H54 (cell line): ENCODE data around the gene DBNDD1.
"Not testable (repeated sequence)": the region's sequence is repeated elsewhere in the genome, so short reads cannot be mapped to it uniquely, and the experiment has no call there.

Experiments
- DNase-seq: peaks from one replicate; pipeline ENCODE4 v3.0.0; 2011; ENCODE audit warnings: low spot score, mixed read lengths; ENCODE audit not compliant: insufficient read length
- FAIRE-seq: peaks from 3 replicates; lab custom pipeline; 2011; peaks lifted over from hg19 to GRCh38; lab: Jason Lieb, UNC
- POLR2A ChIP-seq: IDR thresholded peaks from 2 replicates; pipeline ENCODE4 v1.6.1; 2011; ENCODE audit warnings: low read depth, mild to moderate bottlenecking, low read length

The DBNDD1 gene

GRCh38 chr16:90000733-90001427 lies 18.4 kb downstream of the DBNDD1 start:
- TF ChIP-seq POLR2A: no peak
- no peak for FAIRE-seq
- no peak for DNase-seq

GRCh38 chr16:89999831-90000574 lies 19.3 kb downstream of the DBNDD1 start:
- no peak for DNase-seq
- no peak for TF ChIP-seq POLR2A
- no peak for FAIRE-seq

- no peak for TF ChIP-seq POLR2A
- no peak for FAIRE-seq
- no peak for DNase-seq
These were observed 23.1 kb downstream of the DBNDD1 start for GRCh38 chr16:89996178-89996489.

GRCh38 chr16:89995475-89996177 lies 23.6 kb downstream of the DBNDD1 start:
- DNase-seq, FAIRE-seq: not testable (repeated sequence)

DNA sequence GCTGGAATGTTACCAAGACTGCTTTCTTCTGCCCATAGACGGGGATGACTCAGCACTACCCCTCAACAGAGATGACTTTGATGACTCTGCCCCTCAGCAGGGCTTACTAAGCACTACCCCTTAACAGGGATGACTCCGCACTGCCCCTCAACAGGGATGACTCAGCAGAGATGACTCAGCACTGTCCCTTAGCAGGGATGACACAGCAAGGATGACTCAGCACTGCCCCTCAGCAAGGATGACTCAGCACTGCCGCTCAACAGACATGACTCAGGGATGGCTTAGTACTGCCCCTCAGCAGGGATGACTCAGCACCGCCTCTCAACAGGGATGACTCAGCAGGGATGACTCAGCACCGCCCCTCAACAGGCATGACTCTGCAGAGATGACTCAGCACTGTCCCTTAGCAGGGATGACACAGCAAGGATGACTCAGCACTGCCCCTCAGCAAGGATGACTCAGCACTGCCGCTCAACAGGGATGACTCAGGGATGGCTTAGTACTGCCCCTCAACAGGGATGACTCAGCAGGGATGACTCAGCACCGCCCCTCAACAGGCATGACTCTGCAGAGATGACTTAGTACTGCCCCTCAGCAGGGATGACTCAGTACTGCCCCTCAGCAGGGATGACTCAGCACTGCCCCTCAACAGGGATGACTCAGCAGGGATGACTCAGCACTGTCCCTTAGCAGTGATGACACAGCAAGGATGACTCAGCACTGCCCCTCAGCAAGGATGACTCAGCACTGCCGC lies 24.4 kb downstream of the DBNDD1 start:
- DNase-seq, FAIRE-seq: not testable (repeated sequence)

DNA sequence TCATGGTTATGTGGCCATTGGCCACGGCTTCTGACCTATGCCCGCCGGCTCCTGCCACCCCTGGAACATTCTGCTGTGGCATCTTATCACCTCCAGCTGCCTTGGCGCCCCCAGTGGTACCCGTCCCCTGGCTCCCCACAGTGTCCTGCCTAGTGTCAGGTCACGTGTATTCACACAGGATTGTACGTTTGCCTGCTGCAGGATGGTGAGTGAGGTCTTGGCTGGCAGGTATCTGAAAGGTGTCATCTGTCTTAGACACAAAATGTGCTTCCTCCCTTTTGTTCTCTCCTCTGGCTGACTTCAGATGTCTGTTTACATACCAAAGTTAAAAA lies 24.9 kb downstream of the DBNDD1 start:
- FAIRE-seq: no peak
- no peak for TF ChIP-seq POLR2A

DNA sequence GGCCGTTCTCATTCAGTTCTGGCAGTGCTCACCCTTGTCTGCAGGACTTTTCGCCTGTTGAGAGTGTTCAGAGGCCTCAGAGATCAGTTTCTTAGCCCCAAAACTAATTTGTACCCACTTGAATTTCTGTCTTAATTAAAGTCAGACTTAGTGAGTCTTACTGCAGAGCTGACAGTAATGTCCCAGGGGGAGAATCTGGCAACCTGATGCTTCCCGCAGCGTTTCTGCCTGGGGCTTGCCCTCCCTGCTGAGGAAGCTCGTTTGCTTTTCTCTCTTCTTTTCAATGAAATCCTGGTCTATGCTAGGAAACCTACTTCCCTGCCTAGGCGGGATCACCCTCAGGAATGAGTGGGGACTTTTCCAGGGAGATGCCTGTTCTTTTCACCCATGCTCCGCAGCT lies 25.3 kb downstream of the DBNDD1 start:
- FAIRE-seq (no peak), DNase-seq (no peak)
- TF ChIP-seq POLR2A: no peak

More for the DNA sequence above, 24.9 kb downstream of the DBNDD1 start:
- no peak for DNase-seq

DNA sequence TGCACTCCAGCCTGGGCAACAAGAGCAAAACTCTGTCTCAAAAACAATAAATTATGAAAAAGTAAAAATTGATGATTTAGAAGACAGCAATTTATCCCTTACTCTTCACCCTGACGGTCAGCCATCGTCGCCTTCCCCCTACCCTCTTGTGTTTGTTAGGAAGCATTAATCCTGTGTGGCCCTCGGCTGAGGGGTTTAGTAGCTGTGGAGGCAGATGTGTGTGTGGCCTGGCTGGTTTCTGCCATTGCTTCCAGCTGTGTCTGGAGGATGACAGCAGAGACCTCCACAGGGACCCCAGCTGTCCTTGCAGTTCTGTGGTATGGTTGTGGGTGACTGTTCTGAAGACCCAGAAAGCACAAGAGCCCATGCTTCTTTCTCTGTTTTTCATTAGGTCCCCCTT lies 25.9 kb downstream of the DBNDD1 start:
- FAIRE-seq: no peak
- DNase-seq: no peak
- TF ChIP-seq POLR2A: no peak

GRCh38 chr16:89990799-89991198 lies 28.5 kb downstream of the DBNDD1 start:
- DNase-seq (no peak), FAIRE-seq (no peak)
- TF ChIP-seq POLR2A: no peak

DNA sequence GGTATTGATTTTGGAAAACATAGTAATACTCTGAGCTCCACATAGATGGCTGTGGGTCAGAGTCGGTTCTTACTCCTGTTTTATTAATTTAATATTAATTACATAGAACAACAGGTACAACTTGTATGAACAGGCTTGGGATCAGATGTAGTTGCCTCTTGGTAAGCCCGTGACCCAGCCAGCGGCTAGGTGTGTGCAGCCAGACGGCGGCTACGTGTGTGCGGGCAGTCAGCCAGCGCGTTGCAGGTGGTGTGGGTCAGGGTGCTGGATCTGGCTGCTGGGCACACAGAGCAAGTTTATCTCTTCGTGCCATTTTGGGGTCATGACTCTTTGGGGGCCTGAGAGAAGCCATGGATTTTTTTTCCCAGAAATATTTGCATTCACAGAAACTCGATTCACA lies 30.3 kb downstream of the DBNDD1 start:
- DNase-seq (no peak), FAIRE-seq (no peak)
- no peak for TF ChIP-seq POLR2A

DNA sequence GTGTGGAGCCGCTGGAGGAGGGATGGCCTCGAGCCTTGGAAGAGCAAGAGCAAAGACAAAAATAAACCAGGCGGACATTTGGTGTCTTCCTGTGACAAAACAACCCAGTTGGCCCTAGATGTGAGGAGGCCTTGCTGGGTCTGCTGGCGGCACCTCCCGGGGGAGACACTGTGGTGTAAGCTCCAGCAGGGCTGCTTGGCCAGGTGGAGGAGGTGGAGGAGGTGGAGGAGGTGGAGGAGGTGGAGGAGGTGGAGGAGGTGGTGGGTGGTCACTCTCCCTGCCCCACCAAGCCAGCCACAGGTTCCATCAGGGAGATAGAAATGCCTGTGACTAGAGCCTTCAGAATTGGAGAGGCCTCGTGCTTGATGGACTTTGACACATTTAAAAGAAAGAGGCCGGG lies 32.1 kb downstream of the DBNDD1 start:
- FAIRE-seq: no peak
- no peak for DNase-seq
- TF ChIP-seq POLR2A: no peak

GRCh38 chr16:89986600-89986999 lies 32.7 kb downstream of the DBNDD1 start:
- no peak for FAIRE-seq
- DNase-seq: no peak
- no peak for TF ChIP-seq POLR2A

DNA sequence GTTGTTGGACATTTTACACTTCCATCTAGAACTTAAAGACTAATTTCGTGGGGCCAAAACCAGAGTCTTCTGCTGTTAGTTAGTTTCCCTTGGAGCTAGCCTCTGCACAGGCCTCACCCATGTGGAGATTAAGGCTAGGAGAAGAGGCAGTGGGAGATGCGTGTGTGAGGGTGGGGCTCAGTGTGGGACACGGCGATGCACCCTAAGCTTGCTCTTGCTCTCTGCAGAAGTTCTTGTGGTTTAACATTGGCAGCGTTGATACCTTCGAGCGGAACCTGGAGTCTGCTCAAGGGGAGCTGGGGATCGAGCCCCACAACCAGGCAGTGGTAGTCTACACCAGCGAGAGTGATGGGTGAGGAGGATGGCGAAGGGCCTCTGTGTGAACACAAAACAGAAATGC lies 34.0 kb downstream of the DBNDD1 start:
- TF ChIP-seq POLR2A: no peak
- DNase-seq: no peak
- no peak for FAIRE-seq

GRCh38 chr16:89984216-89984615 lies 35.0 kb downstream of the DBNDD1 start:
- DNase-seq: no peak
- no peak for TF ChIP-seq POLR2A
- no peak for FAIRE-seq
